Vagina (tissue), 2 donors: ENCODE results near the gene AVPR2.

Source experiments
- POLR2AphosphoS5 ChIP-seq, 2 donors: sonication (generic); formaldehyde crosslinking; IDR thresholded peaks; one replicate each; pipeline ENCODE4 v1.9.0; 2017; ENCODE audit warnings: antibody characterized with exemption in 2 of 2, mild to moderate bottlenecking in 2 of 2, low read depth in 1 of 2; ENCODE audit not compliant: insufficient read depth in 1 of 2
- TF ChIP-seq, protein P1 (sequence below), 3 experiments: fragments of 450-650 bp in 2 of 3; fragments of 200-600 bp in 1 of 3; sonication (generic) in 1 of 3; IDR thresholded peaks; one replicate each; pipeline ENCODE4 v1.5.1; 2017 to 2019; ENCODE audit warnings: antibody characterized with exemption in 3 of 3, mild to moderate bottlenecking in 2 of 3, moderate library complexity in 2 of 3

DNA sequence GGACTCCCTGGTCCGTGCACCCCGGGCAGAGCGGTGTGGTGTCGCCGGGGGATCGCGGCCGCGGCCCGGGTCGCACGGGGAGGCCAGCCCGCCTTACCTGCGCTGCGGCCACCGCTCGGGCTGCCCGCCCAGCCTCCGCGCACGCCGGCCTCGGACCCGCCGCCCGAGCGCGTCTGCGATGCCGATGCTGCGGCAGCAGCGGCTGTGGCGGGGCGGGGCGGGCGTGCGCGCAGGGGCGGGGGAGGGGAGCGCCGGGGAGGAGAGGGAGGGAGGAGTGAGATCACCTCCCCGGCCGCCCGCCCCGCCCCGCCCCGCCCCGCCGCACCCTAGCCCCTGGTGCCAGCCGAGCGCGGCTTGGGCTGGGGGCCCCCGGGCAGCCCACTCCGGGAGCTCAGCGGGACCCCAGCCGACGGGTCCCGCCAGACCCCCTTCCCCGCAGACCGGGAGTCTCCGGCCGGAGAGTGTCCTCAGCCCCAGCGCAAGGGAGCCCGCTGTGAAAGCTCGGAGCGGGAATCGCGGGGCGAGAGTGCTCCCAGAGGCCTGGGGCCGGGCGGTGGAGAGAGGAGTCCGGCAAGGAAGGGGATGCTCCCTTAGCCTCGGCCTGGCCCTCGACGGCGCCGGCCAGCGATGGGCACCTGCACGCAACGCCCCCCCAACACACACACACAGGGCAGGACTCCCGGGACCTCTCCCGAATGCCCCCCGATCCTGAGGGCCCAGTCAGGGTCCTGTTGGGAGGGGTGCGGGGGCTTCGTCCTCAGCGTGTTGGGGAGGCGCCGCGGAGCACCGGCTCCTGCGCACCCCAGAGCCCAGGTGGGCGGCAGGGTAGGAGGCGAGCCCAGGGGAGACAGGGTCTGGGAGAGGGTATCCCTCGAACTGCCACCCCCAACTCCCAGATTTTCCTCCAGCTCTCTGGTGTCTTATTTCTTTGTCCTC is 18.2 kb upstream of the AVPR2 start, which contains the start of gene L1CAM:
- TF ChIP-seq, protein P1, sequence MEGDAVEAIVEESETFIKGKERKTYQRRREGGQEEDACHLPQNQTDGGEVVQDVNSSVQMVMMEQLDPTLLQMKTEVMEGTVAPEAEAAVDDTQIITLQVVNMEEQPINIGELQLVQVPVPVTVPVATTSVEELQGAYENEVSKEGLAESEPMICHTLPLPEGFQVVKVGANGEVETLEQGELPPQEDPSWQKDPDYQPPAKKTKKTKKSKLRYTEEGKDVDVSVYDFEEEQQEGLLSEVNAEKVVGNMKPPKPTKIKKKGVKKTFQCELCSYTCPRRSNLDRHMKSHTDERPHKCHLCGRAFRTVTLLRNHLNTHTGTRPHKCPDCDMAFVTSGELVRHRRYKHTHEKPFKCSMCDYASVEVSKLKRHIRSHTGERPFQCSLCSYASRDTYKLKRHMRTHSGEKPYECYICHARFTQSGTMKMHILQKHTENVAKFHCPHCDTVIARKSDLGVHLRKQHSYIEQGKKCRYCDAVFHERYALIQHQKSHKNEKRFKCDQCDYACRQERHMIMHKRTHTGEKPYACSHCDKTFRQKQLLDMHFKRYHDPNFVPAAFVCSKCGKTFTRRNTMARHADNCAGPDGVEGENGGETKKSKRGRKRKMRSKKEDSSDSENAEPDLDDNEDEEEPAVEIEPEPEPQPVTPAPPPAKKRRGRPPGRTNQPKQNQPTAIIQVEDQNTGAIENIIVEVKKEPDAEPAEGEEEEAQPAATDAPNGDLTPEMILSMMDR (IDR thresholded peaks at IDR 0.05) = no peak
- TF ChIP-seq POLR2AphosphoS5 (IDR thresholded peaks at IDR 0.05; ENCODE audit: insufficient read depth in 1 of 2, low read depth in 1 of 2) = no peak
